ENCODE results near the gene CAPN7.

Gene CAPN7

DNA sequence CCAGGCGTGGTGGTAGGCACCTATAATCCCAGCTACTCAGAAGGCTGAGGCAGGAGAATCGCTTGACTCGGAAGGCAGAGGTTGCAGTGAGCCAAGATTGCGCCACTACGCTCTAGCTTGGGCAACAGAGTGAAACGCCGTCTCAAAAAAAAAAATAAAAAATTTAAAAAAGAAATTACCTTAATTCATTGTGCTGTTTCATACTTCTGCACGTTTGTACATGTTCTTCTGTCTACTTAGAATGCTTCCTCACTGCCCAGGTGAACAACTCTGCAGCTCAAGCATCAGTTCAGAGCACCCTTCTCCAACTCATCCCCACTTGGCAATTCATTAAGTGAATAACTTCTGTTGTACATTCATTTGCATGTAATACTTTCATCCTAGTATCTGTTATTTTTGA is 14.0 kb downstream of the CAPN7 start:
- Mint-ChIP-seq H3K4me3 (no peak overlapping the region), H3K9me3 (no peaks in the 10 kb centered on the region), H3K27me3 (ENCODE audit: low read depth, poor library complexity) (no peaks in the 10 kb centered on the region), H3K4me1 (no peaks in the 10 kb centered on the region), H3K36me3 (ENCODE audit: low read depth) (peaks cover 69% of the 10 kb centered on the region), H3K27ac (no peak overlapping the region)
- TF ChIP-seq, protein P1, sequence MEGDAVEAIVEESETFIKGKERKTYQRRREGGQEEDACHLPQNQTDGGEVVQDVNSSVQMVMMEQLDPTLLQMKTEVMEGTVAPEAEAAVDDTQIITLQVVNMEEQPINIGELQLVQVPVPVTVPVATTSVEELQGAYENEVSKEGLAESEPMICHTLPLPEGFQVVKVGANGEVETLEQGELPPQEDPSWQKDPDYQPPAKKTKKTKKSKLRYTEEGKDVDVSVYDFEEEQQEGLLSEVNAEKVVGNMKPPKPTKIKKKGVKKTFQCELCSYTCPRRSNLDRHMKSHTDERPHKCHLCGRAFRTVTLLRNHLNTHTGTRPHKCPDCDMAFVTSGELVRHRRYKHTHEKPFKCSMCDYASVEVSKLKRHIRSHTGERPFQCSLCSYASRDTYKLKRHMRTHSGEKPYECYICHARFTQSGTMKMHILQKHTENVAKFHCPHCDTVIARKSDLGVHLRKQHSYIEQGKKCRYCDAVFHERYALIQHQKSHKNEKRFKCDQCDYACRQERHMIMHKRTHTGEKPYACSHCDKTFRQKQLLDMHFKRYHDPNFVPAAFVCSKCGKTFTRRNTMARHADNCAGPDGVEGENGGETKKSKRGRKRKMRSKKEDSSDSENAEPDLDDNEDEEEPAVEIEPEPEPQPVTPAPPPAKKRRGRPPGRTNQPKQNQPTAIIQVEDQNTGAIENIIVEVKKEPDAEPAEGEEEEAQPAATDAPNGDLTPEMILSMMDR (IDR thresholded peaks at IDR 0.05) = no peak
- DNase-seq = no peak

GRCh38 chr3:15220661-15221060 is 14.6 kb downstream of the CAPN7 start:
- DNase-seq = no peak
- TF ChIP-seq, protein P1 (IDR thresholded peaks at IDR 0.05) = no peak
- H3K4me3 Mint-ChIP-seq = no peak overlapping the region
- peaks cover 63% of the 10 kb centered on the region for H3K36me3 Mint-ChIP-seq (ENCODE audit: low read depth)
- no peaks in the 10 kb centered on the region for H3K27me3 Mint-ChIP-seq (ENCODE audit: low read depth, poor library complexity)
- no peaks in the 10 kb centered on the region for H3K4me1 Mint-ChIP-seq
- no peak overlapping the region for H3K27ac Mint-ChIP-seq
- H3K9me3 Mint-ChIP-seq = no peaks in the 10 kb centered on the region

DNA sequence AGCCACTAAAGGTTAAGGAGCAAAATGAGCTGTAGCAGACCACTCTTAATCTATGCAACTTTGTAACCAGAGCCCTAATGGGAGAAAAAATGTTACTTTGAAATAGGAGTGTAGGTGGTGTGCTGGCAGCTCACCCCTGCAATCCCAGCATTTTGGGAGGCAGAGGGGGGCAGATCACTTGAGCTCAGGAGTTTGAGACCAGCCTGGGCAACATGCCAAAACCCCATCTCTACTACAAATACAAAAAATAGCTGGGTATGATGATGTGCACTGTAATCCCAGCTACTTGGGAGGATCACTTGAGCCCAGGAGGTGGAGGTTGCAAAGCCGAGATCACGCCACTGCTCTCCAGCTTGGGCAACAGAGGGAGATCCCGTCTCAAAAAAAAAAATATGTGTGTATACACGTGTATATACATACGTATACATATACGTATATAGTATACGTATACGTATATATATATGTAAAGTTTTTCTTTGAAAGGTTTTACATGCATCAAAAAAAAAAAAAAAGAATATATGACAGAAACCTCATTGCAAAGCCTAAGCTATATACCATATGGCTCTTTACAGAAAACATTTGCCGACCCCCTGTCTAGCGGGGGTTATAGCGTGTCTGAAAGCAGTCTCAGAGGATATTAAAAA is 15.7 kb downstream of the CAPN7 start:
- no peak overlapping the region for H3K4me3 Mint-ChIP-seq
- TF ChIP-seq, protein P1 (IDR thresholded peaks at IDR 0.05) = no peak
- no peaks in the 10 kb centered on the region for H3K9me3 Mint-ChIP-seq
- H3K27ac Mint-ChIP-seq = no peak overlapping the region
- H3K4me1 Mint-ChIP-seq = no peaks in the 10 kb centered on the region
- H3K36me3 Mint-ChIP-seq (ENCODE audit: low read depth) = peaks cover 54% of the 10 kb centered on the region
- no peak for DNase-seq
- no peaks in the 10 kb centered on the region for H3K27me3 Mint-ChIP-seq (ENCODE audit: low read depth, poor library complexity)

DNA sequence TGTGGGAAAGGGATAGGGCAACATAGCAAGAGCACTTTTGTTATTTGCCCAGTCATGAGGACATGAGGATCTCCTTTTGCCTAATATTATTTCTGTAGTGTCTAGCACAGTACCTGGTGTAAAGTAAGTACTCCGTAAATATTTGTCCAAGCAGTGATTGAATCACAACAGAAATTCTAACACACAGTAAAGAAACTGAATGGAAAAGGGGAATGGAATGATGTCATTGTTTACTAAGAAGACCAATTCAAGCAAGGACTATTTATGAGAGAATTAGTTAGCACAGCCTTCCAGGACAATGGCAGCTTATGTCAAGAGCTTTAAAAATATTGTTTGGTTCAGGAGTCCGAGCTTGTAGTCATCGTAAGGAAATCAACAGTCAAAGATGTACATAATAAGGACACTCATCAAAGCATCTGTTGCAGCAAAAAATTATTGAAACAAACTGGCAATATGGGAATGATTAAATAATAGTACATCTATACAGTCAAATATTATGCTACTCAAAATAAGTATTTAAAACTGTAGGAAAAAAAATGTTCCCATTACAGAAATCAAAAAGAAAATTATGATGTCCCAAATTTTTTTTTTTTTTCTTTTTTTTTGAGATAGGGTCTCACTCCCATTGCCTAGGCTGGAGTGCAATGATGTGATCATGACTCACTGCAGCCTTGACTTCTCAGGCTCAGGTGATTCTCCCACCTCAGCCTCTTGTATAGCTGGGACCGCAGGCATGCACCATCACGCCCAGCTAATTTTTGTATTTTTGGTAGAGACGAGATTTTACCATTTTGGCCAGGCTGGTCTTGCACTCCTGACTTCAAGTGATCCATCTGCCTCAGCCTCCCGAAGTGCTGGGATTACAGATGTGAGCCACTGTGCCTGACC is 17.9 kb downstream of the CAPN7 start:
- H3K36me3 Mint-ChIP-seq (ENCODE audit: low read depth) = peaks cover 40% of the 10 kb centered on the region
- TF ChIP-seq, protein P1 (IDR thresholded peaks at IDR 0.05) = no peak
- H3K4me1 Mint-ChIP-seq = no peaks in the 10 kb centered on the region
- H3K4me3 Mint-ChIP-seq = no peak overlapping the region
- H3K27ac Mint-ChIP-seq = no peak overlapping the region
- H3K9me3 Mint-ChIP-seq = no peaks in the 10 kb centered on the region
- no peaks in the 10 kb centered on the region for H3K27me3 Mint-ChIP-seq (ENCODE audit: low read depth, poor library complexity)
- DNase-seq = no peak

GRCh38 chr3:15228147-15228546 is 22.1 kb downstream of the CAPN7 start:
- Mint-ChIP-seq H3K9me3 (no peaks in the 10 kb centered on the region), H3K4me1 (no peaks in the 10 kb centered on the region), H3K27me3 (ENCODE audit: low read depth, poor library complexity) (no peaks in the 10 kb centered on the region), H3K36me3 (ENCODE audit: low read depth) (peaks cover 29% of the 10 kb centered on the region), H3K27ac (peak overlapping the region; percentile 73), H3K4me3 (no peak overlapping the region)
- no peak for DNase-seq
- TF ChIP-seq, protein P1 (IDR thresholded peaks at IDR 0.05) = no peak
